AG04450 (cell line): ENCODE results near the gene SORCS2. TPM values are rescaled to one million over a fixed set of nuclear protein-coding genes. Genes with fewer than 3 reads are reported as not detected.
A peak's percentile ranks its signal among the peaks of the same experiment; 100 is the strongest.

ENCODE experiments used
- CTCF ChIA-PET: fragments of 300-600, 350-600 bp; formaldehyde crosslinking; extraction: SDS; loops from one replicate; lab custom pipeline; 2022; ENCODE audit warnings: antibody characterized with exemption, inconsistent platforms; lab: Charles Lee
- POLR2A ChIA-PET: fragments of 350-600 bp; formaldehyde crosslinking; extraction: SDS; loops from one replicate; lab custom pipeline; 2021; ENCODE audit warnings: antibody characterized with exemption, inconsistent platforms; lab: Yijun Ruan, JAX
- DNase-seq: peaks from one replicate; pipeline ENCODE4 v3.0.0-alpha.2; 2011; ENCODE audit warnings: low read depth, low spot score
- H3K27ac ChIP-seq: one replicate; pipeline ENCODE4 v1.5.1; 2012; ENCODE audit warnings: low read depth, low read length, control low read depth
- H3K27me3 ChIP-seq: one replicate; pipeline ENCODE4 v1.6.0; 2012; ENCODE audit warnings: low read length; ENCODE audit not compliant: control insufficient read depth, insufficient read depth
- H3K4me3 ChIP-seq: 2 replicates; pipeline ENCODE4 v1.5.1; 2011; ENCODE audit warnings: mild to moderate bottlenecking, low read depth, low read length, control low read depth
- H3K9me3 ChIP-seq: 2 replicates; pipeline ENCODE4 v1.5.1; 2012; ENCODE audit warnings: low read length; ENCODE audit not compliant: control insufficient read depth, insufficient read depth
- CTCF ChIP-seq: IDR thresholded peaks from 2 replicates; pipeline ENCODE4 v1.5.1; 2011; ENCODE audit warnings: low read depth, low read length, control low read depth, inconsistent platforms
- polyA plus RNA-seq: library from polyadenylated mRNA; depleted of rRNA; stranded (reverse); fragments of >200 nt; gene quantifications from 2 replicates; pipeline ENCODE4 v1.2.3, GENCODE V29; 2011

SORCS2 gene
- polyA plus RNA-seq, 1 experiment, result 0.29 TPM

GRCh38 chr4:7777871-7778509 is 585.7 kb downstream of the SORCS2 start:
- Histone ChIP-seq H3K27me3 (no peaks in the 10 kb centered on the region), H3K4me3 (no peak overlapping the region), H3K9me3 (no peaks in the 10 kb centered on the region), H3K27ac (peak overlapping the region; percentile 66)
- ChIA-PET POLR2A (no interaction called here), CTCF (interaction anchor here (0.9 to 1.0 kb wide), 3 partner anchors 16 to 26 kb away, joined by 3 to 5 read pairs (median 4); no protein-coding TSS in a partner anchor)
- TF ChIP-seq CTCF, result no peak
- DNase-seq, result no peak

GRCh38 chr4:7778510-7779431 is 586.4 kb downstream of the SORCS2 start:
- H3K27me3 ChIP-seq, result no peaks in the 10 kb centered on the region
- POLR2A ChIA-PET, result no interaction called here
- CTCF ChIA-PET, result interaction anchor here (0.9 to 1.2 kb wide), 5 partner anchors 16 to 25 kb away, joined by 3 to 5 read pairs (median 4); no protein-coding TSS in a partner anchor
- no peak for TF ChIP-seq CTCF
- no peaks in the 10 kb centered on the region for H3K9me3 ChIP-seq
- DNase-seq, result no peak
- peak overlapping the region; percentile 71 for H3K27ac ChIP-seq
- peak overlapping the region; percentile 35 for H3K4me3 ChIP-seq

- POLR2A ChIA-PET, result no interaction called here
- H3K27ac ChIP-seq, result peak overlapping the region; percentile 71
Measured at GRCh38 chr4:7779432-7779768, 587.1 kb downstream of the SORCS2 start.

GRCh38 chr4:7780751-7781348 is 588.5 kb downstream of the SORCS2 start:
- CTCF ChIA-PET, result interaction anchor here (1.0 to 1.3 kb wide), 2 partner anchors 21 to 23 kb away, joined by 4 read pairs; no protein-coding TSS in a partner anchor
- DNase-seq, result no peak

More at GRCh38 chr4:7779432-7779768, 587.1 kb downstream of the SORCS2 start:
- Histone ChIP-seq H3K4me3 (no peak overlapping the region), H3K27me3 (no peaks in the 10 kb centered on the region), H3K9me3 (no peaks in the 10 kb centered on the region)
- no peak for DNase-seq
- no peak for TF ChIP-seq CTCF
- CTCF ChIA-PET, result interaction anchor here (1.1 to 1.2 kb wide), 2 partner anchors 15 to 23 kb away, joined by 3 to 4 read pairs; no protein-coding TSS in a partner anchor

More at GRCh38 chr4:7780751-7781348, 588.5 kb downstream of the SORCS2 start:
- POLR2A ChIA-PET, result interaction anchor here (0.6 kb wide), 1 partner anchor 23 kb away, joined by 7 read pairs; no protein-coding TSS in a partner anchor
- no peaks in the 10 kb centered on the region for H3K27me3 ChIP-seq
- no peak for TF ChIP-seq CTCF
- H3K9me3 ChIP-seq, result no peaks in the 10 kb centered on the region
- no peak overlapping the region for H3K4me3 ChIP-seq
- H3K27ac ChIP-seq, result no peak overlapping the region
